Breast epithelium (tissue), 3 donors: ENCODE measurements around the gene OSBPL1A.

Source experiments
- POLR2A ChIP-seq: fragments of 450-650 bp; IDR thresholded peaks from one replicate; pipeline ENCODE4 v1.6.1; 2016; ENCODE audit warnings: antibody characterized with exemption, mild to moderate bottlenecking, moderate library complexity
- TF ChIP-seq, protein P1 (sequence below), 3 donors: fragments of 450-650 bp; IDR thresholded peaks; one replicate each; pipeline ENCODE4 v1.5.1; 2016 to 2017; ENCODE audit warnings: antibody characterized with exemption in 3 of 3, mild to moderate bottlenecking in 3 of 3, moderate library complexity in 3 of 3

DNA sequence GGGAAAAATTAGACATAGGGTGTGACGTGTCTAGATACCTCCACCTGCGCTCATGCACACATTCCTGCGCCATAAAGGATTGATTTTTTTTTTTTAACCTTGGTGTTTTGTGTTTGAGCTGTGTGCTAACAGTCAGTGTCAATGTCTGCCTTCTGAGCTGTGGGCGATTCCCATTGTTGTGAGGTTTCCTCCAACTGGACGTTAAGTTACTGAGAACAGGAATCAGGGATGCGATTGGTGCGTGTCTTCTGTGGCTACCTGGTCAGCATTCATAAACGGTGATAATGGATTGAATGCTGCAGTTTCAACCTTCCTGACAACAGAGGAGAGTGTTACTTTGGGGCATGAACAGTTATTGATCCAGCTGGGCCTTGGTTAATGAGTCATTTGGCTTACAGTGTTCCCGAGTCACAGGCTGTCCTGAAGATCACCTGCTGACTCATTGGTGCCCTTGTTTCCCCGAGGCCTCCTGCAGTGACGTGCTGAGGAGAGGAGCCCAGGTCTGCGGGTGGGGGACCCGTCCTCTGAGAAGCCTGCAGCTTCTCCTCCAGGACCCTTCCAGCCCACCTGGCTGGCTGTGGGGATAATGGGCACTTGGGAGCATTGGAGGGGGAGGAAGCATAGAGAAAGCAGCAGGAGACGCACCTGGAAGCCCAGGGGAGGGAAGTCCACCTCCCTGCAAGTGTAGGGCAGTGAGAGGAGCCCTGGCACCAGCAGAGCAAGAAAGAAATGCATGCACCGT is 284.6 kb downstream of the OSBPL1A start:
- TF ChIP-seq, protein P1, sequence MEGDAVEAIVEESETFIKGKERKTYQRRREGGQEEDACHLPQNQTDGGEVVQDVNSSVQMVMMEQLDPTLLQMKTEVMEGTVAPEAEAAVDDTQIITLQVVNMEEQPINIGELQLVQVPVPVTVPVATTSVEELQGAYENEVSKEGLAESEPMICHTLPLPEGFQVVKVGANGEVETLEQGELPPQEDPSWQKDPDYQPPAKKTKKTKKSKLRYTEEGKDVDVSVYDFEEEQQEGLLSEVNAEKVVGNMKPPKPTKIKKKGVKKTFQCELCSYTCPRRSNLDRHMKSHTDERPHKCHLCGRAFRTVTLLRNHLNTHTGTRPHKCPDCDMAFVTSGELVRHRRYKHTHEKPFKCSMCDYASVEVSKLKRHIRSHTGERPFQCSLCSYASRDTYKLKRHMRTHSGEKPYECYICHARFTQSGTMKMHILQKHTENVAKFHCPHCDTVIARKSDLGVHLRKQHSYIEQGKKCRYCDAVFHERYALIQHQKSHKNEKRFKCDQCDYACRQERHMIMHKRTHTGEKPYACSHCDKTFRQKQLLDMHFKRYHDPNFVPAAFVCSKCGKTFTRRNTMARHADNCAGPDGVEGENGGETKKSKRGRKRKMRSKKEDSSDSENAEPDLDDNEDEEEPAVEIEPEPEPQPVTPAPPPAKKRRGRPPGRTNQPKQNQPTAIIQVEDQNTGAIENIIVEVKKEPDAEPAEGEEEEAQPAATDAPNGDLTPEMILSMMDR (IDR thresholded peaks at IDR 0.05) = no peak
- TF ChIP-seq POLR2A = no peak
